RPMI7951 (cell line): ENCODE measurements around the gene DDI2. TPM values are rescaled to one million over a fixed set of nuclear protein-coding genes. Genes with fewer than 3 reads are reported as not detected.
"Not testable (repeated sequence)": the region's sequence is repeated elsewhere in the genome, so short reads cannot be mapped to it uniquely, and the experiment has no call there.

Experiments
- DNase-seq: peaks from one replicate; pipeline ENCODE4 v3.0.0-alpha.2; 2012; ENCODE audit warnings: low read depth
- total RNA-seq: library from RNA; depleted of rRNA; stranded (reverse); fragments of >200 nt; shearing (Covaris generic); gene quantifications from 2 replicates; pipeline ENCODE4 v1.2.3, GENCODE V29; 2014

Gene DDI2
- total RNA-seq, 1 experiment from 2014 or later = 4.4 TPM

- DNase-seq = peak; percentile 79
These were observed 61.3 kb downstream of the DDI2 start for GRCh38 chr1:15678578-15678977.

GRCh38 chr1:15680131-15680530, 62.9 kb downstream of the DDI2 start:
- DNase-seq = peak; percentile 93

GRCh38 chr1:15680561-15681348, 63.5 kb downstream of the DDI2 start:
- peak; percentile 93 for DNase-seq

GRCh38 chr1:15681349-15682292, 64.4 kb downstream of the DDI2 start:
- peak; percentile 70 for DNase-seq

- no peak for DNase-seq
These were observed 65.7 kb downstream of the DDI2 start for GRCh38 chr1:15682936-15683341.

- DNase-seq = no peak
These were observed 66.2 kb downstream of the DDI2 start for GRCh38 chr1:15683345-15684039.

- peak; percentile 49 for DNase-seq
These were observed 66.8 kb downstream of the DDI2 start, which contains the start of gene PLEKHM2 for GRCh38 chr1:15684042-15684461. PLEKHM2 (plus strand) TSS chr1:15684320; CDS start chr1:15684559, 239 bp downstream.

- DNase-seq = peak; percentile 26
These were observed 67.4 kb downstream of the DDI2 start for GRCh38 chr1:15684468-15685291.

- no peak for DNase-seq
These were observed 68.6 kb downstream of the DDI2 start for GRCh38 chr1:15685820-15686219.

GRCh38 chr1:15687446-15687845, 70.2 kb downstream of the DDI2 start:
- no peak for DNase-seq

- no peak for DNase-seq
These were observed 73.1 kb downstream of the DDI2 start for GRCh38 chr1:15690317-15690716.

- DNase-seq = no peak
These were observed 74.3 kb downstream of the DDI2 start for GRCh38 chr1:15691434-15692032.

- DNase-seq = no peak
These were observed 74.9 kb downstream of the DDI2 start for GRCh38 chr1:15692121-15692682.

GRCh38 chr1:15693371-15693770, 76.1 kb downstream of the DDI2 start:
- no peak for DNase-seq

GRCh38 chr1:15696956-15697521, 79.8 kb downstream of the DDI2 start:
- DNase-seq = no peak

GRCh38 chr1:15698201-15698600, 80.9 kb downstream of the DDI2 start:
- DNase-seq = no peak

GRCh38 chr1:15699321-15699720, 82.1 kb downstream of the DDI2 start:
- not testable (repeated sequence) for DNase-seq

GRCh38 chr1:15700508-15700907, 83.2 kb downstream of the DDI2 start:
- DNase-seq = no peak

- DNase-seq = no peak
These were observed 84.5 kb downstream of the DDI2 start for GRCh38 chr1:15701784-15702183.
